ENCODE measurements around the gene CWF19L2. TPM values are rescaled to one million over a fixed set of nuclear protein-coding genes. Genes with fewer than 3 reads are reported as not detected.

Gene CWF19L2
- polyA plus RNA-seq, 3 donors: 19.9 to 22.4 (median 20.6) TPM

DNA sequence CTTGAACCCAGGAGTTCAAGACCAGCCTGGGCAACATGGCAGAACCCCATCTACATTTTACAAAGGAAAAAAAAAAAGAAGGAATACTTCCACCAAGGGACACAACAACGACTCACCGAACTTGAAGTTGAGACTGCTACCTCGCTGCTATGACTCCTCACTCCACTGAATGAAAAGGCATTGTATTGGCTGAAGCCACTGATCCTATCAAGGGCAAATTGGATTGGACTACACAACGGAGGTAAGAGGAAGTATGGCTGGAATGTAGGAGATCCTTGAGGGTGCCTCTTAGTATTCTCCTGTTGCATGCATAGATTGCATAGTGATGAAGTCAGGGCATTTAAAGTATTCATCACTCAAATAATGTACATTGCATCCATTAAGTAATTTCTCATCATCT is 97.9 kb downstream of the CWF19L2 start:
- no peak for DNase-seq (ENCODE audit: extremely low read depth in 1 of 11, low read depth in 9 of 11, low spot score in 4 of 11)

DNA sequence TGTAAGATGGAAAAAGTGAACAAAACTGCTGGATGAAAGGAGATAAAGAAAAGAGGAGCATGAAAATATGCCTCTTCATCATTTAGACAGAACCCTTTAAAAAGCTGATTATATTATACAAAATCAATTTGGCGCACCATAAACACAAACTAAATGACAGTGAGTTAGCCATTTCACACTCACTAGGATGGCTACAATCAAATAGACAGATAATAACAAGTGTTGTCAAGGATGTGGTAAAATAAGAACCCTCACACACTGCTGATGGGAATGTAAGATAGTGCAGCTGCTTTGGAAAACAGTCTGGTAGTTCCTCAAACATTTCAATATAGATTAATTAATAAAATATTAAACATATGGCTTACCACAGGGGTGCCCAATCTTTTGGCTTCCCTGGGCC is 99.7 kb downstream of the CWF19L2 start:
- DNase-seq (ENCODE audit: extremely low read depth in 1 of 11, low read depth in 9 of 11, low spot score in 4 of 11): no peak

DNA sequence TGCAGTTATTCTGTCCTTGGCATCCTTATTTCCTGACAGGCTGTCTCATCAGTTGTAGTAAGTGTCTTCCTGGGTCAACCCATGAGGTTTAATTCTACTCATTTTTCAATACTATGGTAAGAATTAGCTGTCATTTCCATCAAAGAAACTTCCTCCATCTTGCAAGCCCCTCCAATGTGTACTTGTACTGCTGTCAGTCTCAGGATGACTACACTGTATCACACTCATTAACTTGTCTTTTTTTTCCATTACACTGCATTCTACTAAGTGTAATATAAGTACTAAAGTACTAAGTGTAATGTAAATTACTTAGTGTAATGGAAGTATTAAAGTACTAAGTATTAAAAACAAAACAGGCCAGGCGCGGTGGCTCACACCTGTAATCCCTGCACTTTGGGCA is 102.8 kb downstream of the CWF19L2 start:
- DNase-seq (ENCODE audit: extremely low read depth in 1 of 11, low read depth in 9 of 11, low spot score in 4 of 11): no peak

DNA sequence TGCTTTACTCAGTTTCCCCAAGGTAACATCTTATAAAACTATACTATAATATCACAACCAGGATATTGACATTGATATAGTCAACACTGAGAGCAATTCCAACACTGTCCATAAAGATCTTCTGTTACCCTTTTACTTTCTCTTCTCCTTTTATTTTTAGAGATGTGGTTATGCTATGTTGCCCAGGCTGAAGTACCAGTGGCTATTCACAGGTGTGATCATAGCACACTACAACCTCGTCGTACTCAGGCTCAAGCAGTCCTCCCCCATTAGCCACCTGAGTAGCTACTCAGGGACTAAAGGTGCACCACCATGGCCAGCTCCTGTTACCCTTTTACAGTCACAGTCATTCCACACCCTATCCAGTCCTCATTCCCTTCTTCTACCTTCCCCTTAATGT is 119.7 kb downstream of the CWF19L2 start:
- no peak for DNase-seq (ENCODE audit: extremely low read depth in 1 of 11, low read depth in 9 of 11, low spot score in 4 of 11)

DNA sequence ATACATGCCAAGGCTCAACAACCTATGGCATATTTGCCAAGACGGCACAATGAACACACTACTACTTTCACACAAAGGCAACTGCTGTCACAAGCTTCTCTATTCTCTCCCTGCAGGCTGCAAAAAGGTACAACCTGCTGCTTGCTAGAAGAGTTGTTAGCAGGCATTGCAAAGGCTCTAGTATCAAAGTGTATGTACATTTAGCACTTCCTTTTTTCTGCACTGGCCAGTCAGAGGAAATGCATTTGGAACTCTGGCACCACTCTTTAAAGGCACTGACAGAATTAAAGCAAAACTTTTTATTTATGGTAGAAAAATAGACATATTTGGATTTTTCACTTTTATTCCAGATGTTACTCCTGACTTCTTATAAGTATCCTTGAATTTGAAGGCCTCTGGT is 125.9 kb downstream of the CWF19L2 start:
- DNase-seq (ENCODE audit: extremely low read depth in 1 of 11, low read depth in 9 of 11, low spot score in 4 of 11): no peak

DNA sequence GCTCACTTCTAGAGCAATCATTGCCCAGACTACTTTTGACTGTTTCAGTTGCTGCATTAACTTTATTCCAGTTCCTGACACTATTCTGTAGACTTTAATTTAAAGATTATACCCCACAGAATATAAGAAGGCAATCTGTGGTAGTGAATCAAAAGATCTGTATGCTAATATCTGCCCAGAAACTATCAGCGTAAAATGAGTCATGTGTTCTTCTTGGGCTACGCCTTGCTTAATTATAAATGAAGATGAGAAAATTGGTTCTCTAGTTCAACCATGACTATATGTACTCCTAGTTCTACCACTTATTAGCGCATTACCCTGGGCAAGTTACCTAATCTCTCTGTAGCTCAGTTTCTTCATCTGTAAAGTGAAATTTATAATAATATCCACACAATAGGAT is 128.5 kb downstream of the CWF19L2 start:
- no peak for DNase-seq (ENCODE audit: extremely low read depth in 1 of 11, low read depth in 9 of 11, low spot score in 4 of 11)

DNA sequence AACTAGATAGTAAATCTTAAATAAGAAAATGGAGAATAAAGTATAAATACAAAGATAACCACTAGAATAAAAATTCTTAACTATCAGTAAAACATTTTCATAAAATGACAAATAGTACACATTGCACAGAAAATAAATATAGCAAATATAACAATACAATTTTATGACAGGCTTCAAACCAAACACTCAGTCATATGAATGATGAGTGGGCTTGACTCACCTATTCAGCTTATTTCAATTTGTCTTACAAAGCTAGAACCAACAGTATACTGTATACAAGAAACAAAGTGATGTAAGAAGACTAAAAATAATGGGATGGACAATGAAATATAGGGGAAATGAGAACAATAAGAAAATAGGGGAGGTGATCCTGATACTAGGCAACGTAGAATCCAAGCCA is 141.2 kb downstream of the CWF19L2 start:
- no peak for DNase-seq (ENCODE audit: extremely low read depth in 1 of 11, low read depth in 9 of 11, low spot score in 4 of 11)

DNA sequence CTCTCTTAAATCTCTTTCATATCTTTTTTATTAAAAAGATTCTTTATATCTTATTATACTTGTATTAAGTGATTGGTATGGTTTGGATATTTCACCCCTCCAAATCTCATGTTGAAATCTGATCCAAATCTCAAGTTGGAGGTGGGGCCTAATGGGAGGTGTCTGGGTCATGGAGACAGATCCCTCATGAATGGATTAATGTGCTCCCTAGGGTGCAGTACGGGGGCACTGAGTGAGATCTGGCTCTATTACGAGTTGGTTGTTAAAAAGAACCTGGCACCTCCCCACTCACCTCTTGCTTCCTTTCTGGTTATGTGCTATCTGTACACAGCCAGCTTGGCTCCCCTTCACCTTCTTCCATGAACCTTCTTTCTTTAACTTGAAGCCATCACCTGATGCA is 149.6 kb downstream of the CWF19L2 start:
- DNase-seq (ENCODE audit: extremely low read depth in 1 of 11, low read depth in 9 of 11, low spot score in 4 of 11): no peak

DNA sequence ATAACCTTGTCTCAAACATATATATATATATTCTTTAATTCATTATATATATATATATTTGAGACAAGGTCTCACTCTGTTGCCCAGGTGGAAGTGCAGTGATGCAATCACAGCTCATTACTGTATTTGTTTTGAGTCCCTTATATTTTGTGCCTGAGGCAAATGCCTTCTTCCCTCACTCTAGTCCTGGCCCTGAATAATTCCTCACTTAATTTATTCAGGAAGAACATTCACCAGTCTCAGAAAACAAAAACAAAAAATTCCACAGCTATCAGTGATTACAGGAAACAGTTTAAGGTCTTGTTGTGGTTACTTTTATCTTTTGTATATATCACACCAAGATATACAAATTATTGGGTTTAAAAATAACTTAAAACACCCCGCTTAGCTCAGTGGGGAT is 155.7 kb downstream of the CWF19L2 start:
- peak in 1 of 11 donors; percentile 0 for DNase-seq (ENCODE audit: extremely low read depth in 1 of 11, low read depth in 9 of 11, low spot score in 4 of 11)

DNA sequence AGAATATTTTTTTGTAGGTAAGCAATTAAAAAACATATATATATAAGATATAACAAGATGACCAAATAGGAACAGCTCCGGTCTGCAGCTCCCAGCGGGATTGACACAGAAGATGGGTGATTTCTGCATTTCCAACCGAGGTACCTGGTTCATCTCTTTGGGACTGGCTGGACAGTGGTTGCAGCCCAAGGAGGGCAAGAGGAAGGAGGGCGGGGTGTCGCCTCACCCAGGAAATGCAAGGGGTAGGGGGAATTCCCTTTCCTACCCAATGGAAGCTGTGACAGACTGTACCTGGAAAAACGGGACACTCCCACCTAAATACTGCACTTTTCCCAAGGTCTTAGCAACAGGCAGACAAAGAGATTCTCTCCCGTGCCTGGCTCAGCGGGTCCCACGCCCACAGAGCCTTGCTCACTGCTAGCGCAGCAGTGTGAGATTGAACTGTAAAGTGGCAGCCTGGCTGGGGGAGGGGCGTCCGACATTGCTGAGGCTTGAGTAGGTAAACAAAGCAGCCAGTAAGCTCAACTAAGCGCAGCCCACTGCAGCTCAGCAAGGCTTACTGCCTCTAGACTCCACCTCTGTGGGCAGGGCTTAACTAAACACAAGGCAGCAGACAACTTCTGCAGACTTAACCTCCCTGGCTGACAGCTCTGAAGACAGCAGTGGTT is 163.8 kb downstream of the CWF19L2 start:
- peak in 1 of 11 donors; percentile 1 for DNase-seq (ENCODE audit: extremely low read depth in 1 of 11, low read depth in 9 of 11, low spot score in 4 of 11)

DNA sequence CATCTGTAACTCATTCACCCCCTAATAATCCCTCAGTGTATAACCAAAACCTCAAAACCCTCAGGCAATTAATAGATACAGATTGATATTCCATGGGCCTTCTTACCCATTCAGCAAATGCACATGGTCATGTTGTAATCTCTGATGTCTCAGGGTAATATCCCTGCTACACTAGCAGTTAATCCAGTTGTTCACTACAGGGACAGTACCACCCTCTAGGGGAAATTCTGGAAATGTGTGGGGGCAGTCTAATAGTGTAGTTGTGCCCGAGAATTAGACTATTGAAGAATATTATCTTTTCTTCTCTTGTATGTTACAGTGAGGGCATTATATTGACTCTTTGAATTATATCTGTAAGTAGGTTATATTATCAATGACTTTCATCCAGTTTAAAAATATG is 175.4 kb downstream of the CWF19L2 start:
- no peak for DNase-seq (ENCODE audit: extremely low read depth in 1 of 11, low read depth in 9 of 11, low spot score in 4 of 11)

Other genes starting within 250 kb of the CWF19L2 start
- 10 to 100 TPM; 10.9 to 12.9 (median 11.5) TPM for gene ALKBH8, start 107.9 kb upstream of the CWF19L2 start, polyA plus RNA-seq (ENCODE audit: insufficient read length in 3 of 3)
- gene ELMOD1, start 133.3 kb upstream of the CWF19L2 start, polyA plus RNA-seq (ENCODE audit: insufficient read length in 3 of 3): under 1 TPM; 0.12 to 0.29 (median 0.16) TPM

Measured in renal cortex interstitium (tissue), 11 donors.